ENCODE results near the gene PIGK. TPM values are rescaled to one million over a fixed set of nuclear protein-coding genes. Genes with fewer than 3 reads are reported as not detected.
"Not testable (repeated sequence)": the region's sequence is repeated elsewhere in the genome, so short reads cannot be mapped to it uniquely, and the experiment has no call there.

PIGK gene
- total RNA-seq, 4 donors from 2014 or later: 5.1 to 21.1 (median 7.7) TPM

DNA sequence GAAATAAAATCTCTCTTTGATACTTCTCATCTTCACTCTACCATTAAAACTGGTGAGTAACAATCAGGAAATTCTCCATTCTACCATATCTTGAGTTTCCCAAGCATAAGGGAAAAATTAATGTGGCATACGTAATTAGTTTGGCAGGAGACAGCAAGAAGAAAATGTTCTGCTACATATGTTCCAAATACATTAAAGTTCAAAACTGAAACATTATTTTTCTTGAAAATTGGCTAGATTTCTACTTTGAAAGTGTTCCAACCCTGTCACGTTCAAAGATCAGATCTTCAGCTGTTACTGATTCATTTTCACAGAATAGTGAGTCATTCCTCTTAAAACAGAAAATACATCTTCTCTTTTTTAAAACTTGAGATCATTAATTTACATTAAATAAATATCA lies 48.5 kb downstream of the PIGK start:
- H3K4me3 ChIP-seq (ENCODE audit: low read depth, poor library complexity, severe bottlenecking): no peak overlapping the region
- WGBS, 2 donors: 28% methylated on average over 2 of the region's 2 CpGs
- intact Hi-C loops (cut with DNase I; ENCODE audit: low total_unique reads): no loop called here
- DNase-seq (ENCODE audit: low spot score in 2 of 2): no peak
- no peak for TF ChIP-seq POLR2A (IDR thresholded peaks at IDR 0.05)

DNA sequence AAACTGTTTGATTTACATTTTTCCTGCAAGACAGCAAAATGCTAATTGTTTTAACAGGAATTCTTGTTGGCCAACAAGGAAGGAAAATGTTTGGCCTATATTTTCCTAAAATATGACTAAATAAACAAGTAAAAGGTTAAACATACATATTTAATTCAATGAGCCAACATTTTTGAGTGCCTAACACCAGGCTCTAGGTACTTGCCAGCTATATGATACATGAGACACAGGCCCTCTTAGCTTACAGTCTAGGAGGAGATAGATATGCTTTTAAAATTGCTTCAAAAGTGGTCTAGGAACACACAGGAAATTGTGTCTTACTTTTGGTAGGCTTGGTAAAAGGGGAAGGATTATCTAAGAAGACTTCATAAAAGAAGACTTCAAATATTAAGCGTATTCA lies 50.9 kb downstream of the PIGK start:
- no peak for DNase-seq (ENCODE audit: low spot score in 2 of 2)
- intact Hi-C loops (cut with DNase I; ENCODE audit: low total_unique reads): no loop called here
- no peak overlapping the region for H3K4me3 ChIP-seq (ENCODE audit: low read depth, poor library complexity, severe bottlenecking)
- TF ChIP-seq, protein P1, sequence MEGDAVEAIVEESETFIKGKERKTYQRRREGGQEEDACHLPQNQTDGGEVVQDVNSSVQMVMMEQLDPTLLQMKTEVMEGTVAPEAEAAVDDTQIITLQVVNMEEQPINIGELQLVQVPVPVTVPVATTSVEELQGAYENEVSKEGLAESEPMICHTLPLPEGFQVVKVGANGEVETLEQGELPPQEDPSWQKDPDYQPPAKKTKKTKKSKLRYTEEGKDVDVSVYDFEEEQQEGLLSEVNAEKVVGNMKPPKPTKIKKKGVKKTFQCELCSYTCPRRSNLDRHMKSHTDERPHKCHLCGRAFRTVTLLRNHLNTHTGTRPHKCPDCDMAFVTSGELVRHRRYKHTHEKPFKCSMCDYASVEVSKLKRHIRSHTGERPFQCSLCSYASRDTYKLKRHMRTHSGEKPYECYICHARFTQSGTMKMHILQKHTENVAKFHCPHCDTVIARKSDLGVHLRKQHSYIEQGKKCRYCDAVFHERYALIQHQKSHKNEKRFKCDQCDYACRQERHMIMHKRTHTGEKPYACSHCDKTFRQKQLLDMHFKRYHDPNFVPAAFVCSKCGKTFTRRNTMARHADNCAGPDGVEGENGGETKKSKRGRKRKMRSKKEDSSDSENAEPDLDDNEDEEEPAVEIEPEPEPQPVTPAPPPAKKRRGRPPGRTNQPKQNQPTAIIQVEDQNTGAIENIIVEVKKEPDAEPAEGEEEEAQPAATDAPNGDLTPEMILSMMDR (IDR thresholded peaks at IDR 0.05): no peak
- TF ChIP-seq POLR2A (IDR thresholded peaks at IDR 0.05): no peak
- WGBS, 2 donors: 95 to 98% methylated on average over 1 of the region's 1 CpG

DNA sequence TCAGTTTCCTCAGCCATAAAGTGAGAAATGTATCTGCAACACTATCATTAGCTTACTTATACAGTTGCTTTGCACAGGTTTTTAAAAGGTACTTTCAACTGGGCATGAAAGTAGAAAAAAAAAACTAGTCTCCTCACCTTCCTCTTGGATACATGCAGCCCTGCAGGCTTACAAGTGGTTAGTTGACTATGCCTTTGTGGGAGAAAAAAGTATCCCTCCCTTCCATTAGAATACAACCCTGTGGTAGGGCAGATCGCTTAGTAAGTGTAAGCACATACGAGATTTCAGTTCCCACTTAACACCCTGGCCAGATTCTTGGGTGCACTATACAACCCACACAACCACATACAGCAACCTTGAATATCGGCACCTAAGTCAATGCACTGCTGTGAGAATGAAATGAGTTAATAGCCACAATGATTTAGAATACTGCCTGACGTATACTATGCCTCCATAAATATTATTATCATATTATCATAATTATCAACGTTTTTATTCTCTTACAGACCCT lies 54.7 kb downstream of the PIGK start:
- H3K4me3 ChIP-seq (ENCODE audit: low read depth, poor library complexity, severe bottlenecking): no peak overlapping the region
- no peak for TF ChIP-seq POLR2A (IDR thresholded peaks at IDR 0.05)
- TF ChIP-seq, protein P1 (IDR thresholded peaks at IDR 0.05): no peak
- intact Hi-C loops (cut with DNase I; ENCODE audit: low total_unique reads): no loop called here
- WGBS, 2 donors: 89 to 95% methylated on average over 5 of the region's 5 CpGs
- DNase-seq (ENCODE audit: low spot score in 2 of 2): no peak

DNA sequence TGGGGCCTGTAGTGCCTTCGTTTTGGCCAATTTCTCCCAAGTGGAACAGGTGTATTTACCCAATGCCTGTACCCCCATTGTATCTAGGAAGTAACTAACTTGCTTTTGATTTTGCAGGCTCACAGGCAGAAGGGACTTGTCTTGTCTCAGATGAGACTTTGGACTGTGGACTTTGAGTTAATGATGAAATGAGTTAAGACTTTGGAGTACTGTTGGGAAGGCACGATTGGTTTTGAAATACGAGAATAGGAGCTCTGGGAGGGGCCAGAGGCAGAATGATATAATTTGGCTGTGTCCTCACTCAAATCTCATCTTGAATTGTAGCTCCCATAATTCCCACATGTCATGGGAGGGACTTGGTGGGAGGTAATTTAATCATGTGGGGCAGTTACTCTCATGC lies 59.5 kb downstream of the PIGK start:
- DNase-seq (ENCODE audit: low spot score in 2 of 2); H3K4me3 ChIP-seq (ENCODE audit: low read depth, poor library complexity, severe bottlenecking); intact Hi-C loops (cut with DNase I; ENCODE audit: low total_unique reads): not testable (repeated sequence)
- 92 to 96% methylated on average over 3 of the region's 3 CpGs for WGBS, 2 donors

DNA sequence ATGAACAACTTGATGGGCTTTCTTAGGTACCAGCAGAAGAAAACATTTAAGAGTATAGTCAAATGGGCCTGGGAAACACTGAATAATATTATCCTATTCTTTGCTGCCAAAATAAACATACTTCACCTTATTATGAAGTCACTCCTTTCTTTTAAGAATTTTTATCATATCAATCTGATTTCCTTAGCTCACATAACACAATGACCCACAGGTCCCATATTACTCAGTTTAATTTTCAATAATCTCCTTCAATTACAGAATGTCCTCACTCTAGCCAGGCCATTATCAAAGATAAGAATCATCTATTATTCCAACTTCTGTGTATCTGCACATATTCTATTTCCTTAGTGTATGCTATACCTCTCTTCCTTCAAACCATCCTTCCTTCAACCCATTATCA lies 63.0 kb downstream of the PIGK start:
- TF ChIP-seq, protein P1 (IDR thresholded peaks at IDR 0.05): no peak
- no peak for TF ChIP-seq POLR2A (IDR thresholded peaks at IDR 0.05)
- intact Hi-C loops (cut with DNase I; ENCODE audit: low total_unique reads): no loop called here
- DNase-seq (ENCODE audit: low spot score in 2 of 2): no peak
- H3K4me3 ChIP-seq (ENCODE audit: low read depth, poor library complexity, severe bottlenecking): no peak overlapping the region

DNA sequence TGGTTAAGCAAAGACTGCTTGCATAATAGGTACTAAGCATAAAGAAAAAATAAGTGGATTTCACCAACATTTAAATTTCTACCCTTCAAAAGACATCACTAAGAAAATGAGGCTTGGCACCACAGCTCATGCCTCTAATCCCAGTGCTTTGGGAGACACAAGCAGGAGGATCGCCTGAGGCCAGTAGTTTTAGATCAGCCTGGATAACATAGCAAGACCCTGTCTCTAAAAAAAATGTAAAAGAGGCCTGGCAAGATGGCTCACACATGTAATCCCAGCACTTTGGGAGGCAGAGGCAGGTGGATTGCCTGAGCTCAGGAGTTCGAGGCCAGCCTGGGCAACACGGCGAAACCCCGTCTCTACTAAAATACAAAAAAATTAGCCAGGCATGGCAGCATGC lies 73.0 kb downstream of the PIGK start:
- WGBS, 2 donors: 94 to 95% methylated on average over 5 of the region's 5 CpGs
- DNase-seq (ENCODE audit: low spot score in 2 of 2): no peak
- no peak for TF ChIP-seq POLR2A (IDR thresholded peaks at IDR 0.05)
- TF ChIP-seq, protein P1 (IDR thresholded peaks at IDR 0.05): no peak
- intact Hi-C loops (cut with DNase I; ENCODE audit: low total_unique reads): loop anchor here (10.0 kb wide), 1 partner anchor 389 kb away; no protein-coding TSS in a partner anchor
- H3K4me3 ChIP-seq (ENCODE audit: low read depth, poor library complexity, severe bottlenecking): no peak overlapping the region

DNA sequence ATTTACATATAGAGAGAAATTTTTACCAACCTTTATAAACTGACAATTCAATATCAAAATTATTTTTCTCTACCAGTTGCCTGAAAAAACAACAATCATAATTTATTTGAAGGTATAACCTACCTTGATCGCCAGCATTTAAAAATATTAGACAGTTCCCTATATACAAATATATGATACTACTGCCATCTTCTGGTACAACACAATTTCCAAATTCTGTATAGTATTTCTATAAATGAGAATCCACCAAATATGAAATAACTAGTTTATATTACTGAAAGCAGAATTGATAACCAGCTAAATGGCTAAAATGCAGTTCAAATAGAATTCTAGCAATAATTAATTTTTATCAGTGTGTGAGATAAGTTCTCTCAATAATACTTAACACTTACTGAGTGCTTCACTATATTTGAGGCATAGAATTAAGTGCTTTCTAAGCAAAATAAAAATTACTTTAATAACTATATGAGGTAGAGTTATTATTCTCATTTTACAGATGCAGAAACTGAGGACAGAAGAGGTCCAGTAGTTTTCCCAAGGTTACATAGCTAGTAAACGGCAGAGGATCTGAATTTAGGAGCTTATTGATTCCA lies 75.6 kb downstream of the PIGK start:
- intact Hi-C loops (cut with DNase I; ENCODE audit: low total_unique reads): loop anchor here (10.0 kb wide), 1 partner anchor 391 kb away; no protein-coding TSS in a partner anchor
- no peak overlapping the region for H3K4me3 ChIP-seq (ENCODE audit: low read depth, poor library complexity, severe bottlenecking)
- TF ChIP-seq, protein P1 (IDR thresholded peaks at IDR 0.05): no peak
- TF ChIP-seq POLR2A (IDR thresholded peaks at IDR 0.05): no peak
- no peak for DNase-seq (ENCODE audit: low spot score in 2 of 2)
- WGBS, 2 donors: 61% methylated on average over 2 of the region's 2 CpGs
